NCI-H510A (cell line): ENCODE results near the gene BCAR3.

Experiments
- DNase-seq: peaks from one replicate; lab custom pipeline; 2025; lab: John Stamatoyannopoulos, UW

The BCAR3 gene

DNA sequence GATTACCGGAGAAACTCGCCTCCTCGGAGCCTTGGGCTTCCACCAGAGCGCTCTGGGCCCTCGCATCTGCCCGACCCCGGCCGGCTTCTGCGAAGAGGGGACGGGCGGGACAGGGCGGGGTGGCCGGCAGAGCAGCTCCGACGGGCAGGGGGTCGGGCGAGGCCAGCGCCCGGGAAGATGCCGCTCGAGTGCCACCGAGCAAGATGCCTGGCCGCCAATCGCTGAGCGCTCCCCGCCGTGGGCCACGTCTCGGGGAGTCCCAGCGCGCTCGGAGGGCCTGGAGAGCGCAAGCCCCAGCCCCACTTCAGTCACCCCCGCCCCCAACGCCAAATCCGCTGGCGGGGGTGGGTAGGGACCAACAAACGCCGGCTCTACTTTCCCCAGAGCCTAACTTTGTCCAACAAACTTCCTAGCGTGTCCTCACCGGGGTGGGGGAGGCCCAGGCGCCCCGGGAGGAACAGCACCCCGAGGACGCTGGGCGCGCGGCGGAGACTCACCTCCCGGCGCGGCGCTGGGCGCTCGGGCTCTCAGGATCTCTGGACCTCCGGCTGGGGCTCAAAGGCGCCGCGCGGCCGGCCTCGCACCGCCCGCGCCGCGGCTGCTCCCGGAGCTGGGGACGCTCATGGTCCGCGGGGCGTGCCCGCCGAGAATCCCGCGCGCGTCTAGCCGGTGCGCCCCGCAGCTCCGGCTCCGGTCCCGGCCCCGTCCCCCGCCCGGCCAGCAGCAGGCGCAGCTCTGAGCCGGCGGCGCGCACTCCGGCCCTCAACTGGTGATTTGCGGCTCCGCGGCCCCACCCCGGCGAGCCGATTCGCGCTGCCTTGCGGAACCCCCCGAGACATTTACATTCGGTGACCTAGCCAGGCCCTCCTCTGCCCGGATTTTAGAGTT lies at the start of gene BCAR3:
Gene BCAR3 (minus strand): TSS at position 737 of the 888 bp plus-strand sequence. CDS start 6,907 bp downstream, outside the sequence.
- DNase-seq = peak; percentile 61

DNA sequence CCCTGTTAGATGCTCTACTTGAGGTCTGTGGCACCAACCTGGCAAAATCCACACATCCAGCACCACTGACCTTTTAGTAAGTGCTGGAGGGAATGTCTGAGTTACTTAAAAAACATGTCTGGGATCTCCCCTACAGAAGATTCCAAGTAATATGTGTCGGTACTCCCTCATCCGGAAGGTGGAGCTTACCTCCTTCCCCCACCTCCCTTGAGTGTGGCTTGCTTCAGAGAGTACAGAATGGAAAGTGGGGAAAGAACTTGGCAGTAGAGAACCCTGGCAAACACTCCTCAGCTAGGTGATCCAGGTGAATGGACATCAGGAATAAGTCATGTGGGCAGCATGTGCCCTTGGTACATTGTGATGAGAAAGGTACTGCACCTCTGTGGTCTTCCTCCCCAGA lies 49.0 kb upstream of the BCAR3 start:
- DNase-seq = no peak

DNA sequence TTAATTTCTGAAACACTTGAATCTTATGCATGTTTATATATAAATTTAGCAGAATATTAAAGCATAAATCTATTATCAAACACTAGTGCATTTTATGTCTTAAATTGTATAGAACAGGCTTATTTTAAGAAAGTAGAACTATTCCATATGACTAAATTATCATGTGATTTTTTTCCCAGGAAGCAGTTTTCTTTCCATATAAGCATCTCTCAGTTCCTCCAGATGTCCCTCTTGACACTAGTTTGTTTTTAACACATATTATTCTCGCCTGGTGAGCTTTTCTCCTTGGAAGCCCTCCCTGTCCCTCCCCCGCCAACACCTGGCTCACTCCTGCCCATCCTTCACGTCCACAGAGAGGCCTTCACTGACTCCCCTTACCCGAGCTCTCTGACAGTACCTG lies 48.3 kb upstream of the BCAR3 start:
- DNase-seq = no peak

DNA sequence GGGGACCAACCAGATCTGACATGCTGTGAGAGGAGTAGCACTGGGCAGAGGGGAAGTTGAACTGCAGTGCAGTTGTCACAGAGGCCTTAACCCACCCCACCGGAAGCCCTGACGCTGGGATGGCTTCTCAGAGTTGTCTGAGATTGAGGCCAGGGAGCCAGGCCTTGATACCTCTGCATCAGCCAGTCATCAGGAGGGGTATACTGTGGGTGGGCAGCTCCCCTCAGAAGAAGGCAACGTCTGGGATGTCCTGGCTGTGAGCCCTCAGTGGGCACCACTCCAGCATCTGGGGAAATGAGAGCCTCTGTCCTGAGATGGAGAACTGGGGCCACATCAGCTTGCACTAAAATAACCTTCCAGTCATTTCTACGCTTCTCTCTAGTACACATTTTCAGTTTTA lies 47.9 kb upstream of the BCAR3 start:
- no peak for DNase-seq

DNA sequence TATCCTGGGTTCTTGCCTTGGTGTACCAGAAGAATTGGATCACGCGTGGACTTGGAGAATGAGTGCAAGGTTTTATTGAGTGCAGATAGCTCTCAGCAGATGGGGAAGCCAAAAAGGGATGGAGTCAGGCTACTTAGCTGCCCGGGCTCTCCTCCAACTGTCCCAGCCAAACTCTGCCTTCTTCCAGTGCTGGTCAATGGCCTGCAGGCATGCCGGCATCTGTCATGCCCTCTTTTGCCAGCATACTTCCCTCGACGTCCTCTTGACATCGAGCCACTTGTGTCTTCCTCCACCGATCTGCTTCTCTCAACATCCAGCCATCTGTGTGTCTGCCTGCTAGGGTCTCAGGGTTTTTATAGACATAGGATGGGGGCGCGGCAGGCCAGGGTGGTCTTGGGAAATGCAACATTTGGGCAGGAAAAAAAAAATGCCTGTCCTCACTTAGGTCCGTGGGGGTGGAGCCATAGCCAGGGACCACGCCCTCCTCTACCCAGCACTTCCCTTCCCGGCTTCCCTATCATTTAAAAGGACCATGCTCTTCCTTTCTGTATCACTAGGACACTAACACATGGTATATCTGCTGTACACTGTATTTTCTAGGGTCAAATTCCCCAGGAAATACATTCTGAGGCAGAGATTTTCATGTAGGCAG lies 47.0 kb upstream of the BCAR3 start:
- DNase-seq = no peak

- DNase-seq = no peak
These were observed 42.2 kb upstream of the BCAR3 start for GRCh38 chr1:93723733-93724270.

- DNase-seq = no peak
These were observed 41.5 kb upstream of the BCAR3 start for GRCh38 chr1:93723110-93723509.

- DNase-seq = no peak
These were observed 40.7 kb upstream of the BCAR3 start for GRCh38 chr1:93722081-93723031.

DNA sequence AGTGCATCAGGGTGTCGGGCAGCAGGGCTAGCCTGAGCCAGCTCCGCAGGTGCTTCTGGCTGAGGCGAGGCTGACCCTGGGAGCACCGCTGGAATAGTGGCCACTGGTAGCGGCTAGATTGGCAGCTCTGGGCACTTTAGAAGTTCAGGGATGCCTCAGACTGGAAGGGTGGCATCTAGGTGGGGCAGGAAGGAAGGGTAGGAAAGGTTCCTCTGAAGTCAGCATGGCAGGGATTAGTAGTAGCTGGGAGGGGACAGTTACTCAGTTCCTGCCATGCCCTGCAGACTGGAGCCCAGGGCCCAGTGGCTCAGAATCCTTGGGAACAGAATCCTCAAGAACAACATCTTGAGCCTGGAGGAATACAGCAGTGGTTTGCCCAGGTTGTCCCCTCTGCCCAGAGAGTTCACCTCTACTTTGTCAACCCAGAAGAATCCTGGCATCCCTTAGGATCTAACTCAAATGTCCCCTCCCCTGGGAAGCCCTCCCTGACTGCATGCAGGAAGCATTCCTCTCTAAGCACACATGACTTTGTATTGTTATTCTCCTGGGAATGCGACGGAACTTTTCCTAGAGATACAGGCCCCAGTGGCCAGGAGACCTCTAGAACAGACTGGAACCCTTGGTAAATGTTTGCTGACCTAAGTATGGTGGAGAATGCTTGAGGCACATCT lies 39.5 kb upstream of the BCAR3 start:
- DNase-seq = no peak

DNA sequence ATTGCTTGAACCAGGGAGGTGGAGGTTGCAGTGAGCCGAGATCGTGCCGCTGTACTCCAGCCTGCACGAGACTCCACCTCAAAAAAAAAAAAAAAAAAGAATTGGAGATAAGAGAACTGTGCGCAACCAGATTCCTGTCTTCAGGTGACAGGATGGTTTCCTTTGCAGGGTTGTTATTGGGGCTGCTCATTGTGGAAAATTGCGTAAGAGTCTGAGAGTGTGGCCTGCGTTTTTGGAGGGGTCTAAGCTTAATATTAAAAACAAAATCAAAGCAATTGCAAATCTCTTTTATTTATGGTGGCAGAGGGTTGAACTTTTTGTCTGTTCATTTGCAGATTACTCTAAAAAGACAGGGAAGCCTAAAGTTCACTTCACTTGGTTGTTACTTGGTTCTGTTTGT lies 36.0 kb upstream of the BCAR3 start:
- no peak for DNase-seq

DNA sequence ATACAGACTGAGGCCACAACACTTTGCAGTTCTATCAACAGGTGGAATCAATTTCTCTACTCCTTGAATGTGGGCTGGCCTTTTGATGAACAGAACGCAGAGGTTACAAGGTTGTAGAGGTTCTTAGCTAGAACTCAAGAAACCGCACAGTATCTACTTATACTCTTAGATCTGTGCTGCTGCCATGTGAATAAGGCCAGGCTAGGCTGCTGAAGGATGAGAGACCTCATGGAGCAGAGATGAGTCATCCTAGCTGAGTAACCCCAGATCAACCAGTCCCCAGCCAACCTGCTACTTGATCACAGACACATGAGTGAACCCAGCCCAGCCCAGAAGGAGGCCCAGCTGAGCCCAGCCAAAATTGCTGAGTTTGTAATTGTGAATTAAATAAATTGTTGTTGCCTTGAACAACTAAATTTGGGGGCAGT lies 35.3 kb upstream of the BCAR3 start:
- DNase-seq = peak; percentile 31

DNA sequence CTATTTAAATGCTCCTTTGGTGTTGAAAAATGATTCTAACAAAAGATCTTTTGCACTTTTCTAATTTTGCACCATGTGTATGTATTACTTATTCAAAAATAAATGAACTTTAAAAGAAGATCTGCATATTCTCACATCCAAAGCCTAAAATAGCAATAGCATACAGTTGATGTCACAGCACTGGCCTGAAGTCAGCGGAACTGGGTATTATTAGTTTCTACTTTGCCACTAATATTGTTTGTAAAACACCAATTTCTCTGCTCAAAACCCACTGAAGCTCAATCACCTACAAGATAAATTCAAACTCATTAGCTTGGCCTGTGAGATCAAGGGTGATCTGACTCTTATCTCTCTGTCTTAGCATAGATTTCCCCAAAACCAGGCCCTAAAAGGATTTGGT lies 34.5 kb upstream of the BCAR3 start:
- no peak for DNase-seq

- DNase-seq = peak; percentile 77
These were observed 34.0 kb upstream of the BCAR3 start for GRCh38 chr1:93715529-93716126.

- DNase-seq = no peak
These were observed 32.7 kb upstream of the BCAR3 start for GRCh38 chr1:93714356-93714755.

- DNase-seq = no peak
These were observed 31.7 kb upstream of the BCAR3 start for GRCh38 chr1:93713341-93713740.

DNA sequence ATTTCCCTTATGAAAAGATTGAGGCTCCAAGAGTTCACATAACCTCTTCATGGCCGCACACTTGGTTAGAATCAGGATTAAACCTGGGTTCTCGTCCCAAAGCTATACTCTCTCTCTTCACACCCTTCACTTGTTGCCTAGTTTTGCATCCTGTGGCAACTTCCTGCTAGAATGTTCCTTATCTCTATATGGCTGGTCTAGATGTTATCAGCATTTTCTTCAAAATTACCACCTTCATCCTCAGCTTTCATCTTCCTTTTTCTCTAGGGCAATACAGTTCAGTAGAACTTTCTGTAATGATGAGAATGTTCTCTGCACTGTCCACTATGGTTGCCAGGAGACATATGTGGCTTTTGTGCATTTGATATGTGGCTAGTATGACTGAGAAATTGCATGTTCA lies 31.1 kb upstream of the BCAR3 start:
- no peak for DNase-seq

- DNase-seq = no peak
These were observed 29.1 kb upstream of the BCAR3 start for GRCh38 chr1:93710499-93711453.

GRCh38 chr1:93708734-93709481 lies 27.3 kb upstream of the BCAR3 start:
- peak; percentile 91 for DNase-seq

DNA sequence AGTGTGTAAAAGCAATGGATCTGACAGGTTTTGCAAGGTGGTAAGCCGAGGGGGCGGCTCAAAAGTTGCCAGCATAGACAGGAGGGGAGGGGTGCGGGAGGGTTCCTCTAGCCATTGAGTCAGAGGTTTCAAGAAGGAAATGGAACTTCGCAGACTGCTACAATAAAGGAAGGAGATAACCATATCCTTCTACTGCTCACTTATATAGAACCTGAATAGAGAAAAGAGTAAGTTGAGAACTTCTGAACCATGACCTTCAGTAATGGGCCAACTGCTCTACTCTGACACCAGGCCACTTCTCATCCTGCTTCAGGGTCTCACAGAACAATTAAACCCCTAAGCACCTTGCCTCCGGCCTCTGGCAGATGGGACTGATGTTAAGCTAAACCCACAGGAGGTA lies 26.3 kb upstream of the BCAR3 start:
- DNase-seq = no peak
